NB4 (cell line): ENCODE results near the gene EVC.

Experiments used
- CTCF ChIP-seq: IDR thresholded peaks from one replicate; pipeline ENCODE4 v1.5.1; 2012; ENCODE audit warnings: low read depth, low read length
- MYC ChIP-seq: IDR thresholded peaks from 2 replicates; pipeline ENCODE4 v1.6.1; 2011; ENCODE audit warnings: low read depth, low read length
- POLR2A ChIP-seq: IDR thresholded peaks from 2 replicates; pipeline ENCODE4 v1.6.1; 2011; ENCODE audit warnings: mild to moderate bottlenecking; ENCODE audit not compliant: insufficient read length; ENCODE audit errors: extremely low read depth

GRCh38 chr4:5839751-5840674, 129.0 kb downstream of the EVC start:
- TF ChIP-seq POLR2A (no peak), CTCF (no peak), MYC (no peak)
